SK-N-SH treated with all-trans-retinoic acid at 6 μM for 48 hours (cell line): Measurements from ENCODE around the gene TPSD1.

Experiments
- ARNTL ChIP-seq: fragments of 450-650 bp; formaldehyde crosslinking; IDR thresholded peaks from 2 replicates; pipeline ENCODE4 v1.5.0; 2020; ENCODE audit warnings: low read depth, mild to moderate bottlenecking, moderate library complexity, borderline replicate concordance
- BACH2 ChIP-seq: fragments of 250-450 bp; sonication (Bioruptor Pico); IDR thresholded peaks from 2 replicates; pipeline ENCODE4 v1.9.0; 2021; ENCODE audit warnings: mild to moderate bottlenecking, borderline replicate concordance
- ZNF565 ChIP-seq: fragments of 450-650 bp; formaldehyde crosslinking; conservative IDR thresholded peaks from 2 replicates; pipeline ENCODE4 v1.5.0; 2020; ENCODE audit warnings: low read depth, mild to moderate bottlenecking, moderate library complexity

- no peak for TF ChIP-seq ZNF565
- TF ChIP-seq BACH2 (CRISPR knock-in tag) = no peak
- no peak for TF ChIP-seq ARNTL
These were observed 23.4 kb downstream of the TPSD1 start for GRCh38 chr16:1279081-1279944.
